ENCODE measurements around the gene ASCC2.
"Not testable (repeated sequence)": the region's sequence is repeated elsewhere in the genome, so short reads cannot be mapped to it uniquely, and the experiment has no call there.

DNA sequence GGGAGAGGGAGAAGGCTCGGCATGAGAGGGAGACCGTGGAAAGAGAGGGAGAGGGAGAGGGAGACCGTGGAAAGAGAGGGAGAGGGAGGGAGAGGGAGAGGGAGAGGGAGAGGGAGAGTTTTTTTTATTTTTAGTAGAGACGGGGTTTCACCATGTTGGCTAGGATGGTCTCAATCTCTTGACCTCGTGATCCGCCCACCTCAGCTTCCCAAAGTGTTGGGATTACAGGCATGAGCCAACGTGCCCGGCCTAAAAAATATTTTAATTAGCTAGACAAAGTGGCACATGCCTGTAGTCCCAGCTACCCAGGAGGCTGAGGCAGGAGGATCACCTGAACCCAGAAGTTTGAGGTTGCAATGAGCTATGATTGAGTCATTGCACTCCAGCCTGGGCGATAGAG, 21.0 kb upstream of the ASCC2 start:
- not testable (repeated sequence) for TF ChIP-seq FOXA1, RAD21 (IDR thresholded peaks at IDR 0.05)
